Activated CD4-positive, CD25-positive, alpha-beta regulatory T cell treated with anti-CD3 and anti-CD28 coated beads, Interleukin-2, amount 50 U/mL, for 24 hours (primary cell): ENCODE measurements around the gene CRISPLD2.
"Not testable (repeated sequence)": the region's sequence is repeated elsewhere in the genome, so short reads cannot be mapped to it uniquely, and the experiment has no call there.

Experiments
- ATAC-seq, 2 donors: fragments of 150-1000 bp; cut with Tn5 transposase; one replicate each; pipeline ENCODE4 v1.10.0; 2021; ENCODE audit warnings: mild to moderate bottlenecking in 1 of 2, moderate library complexity in 1 of 2

The CRISPLD2 gene

GRCh38 chr16:84937196-84938005 lies 117.6 kb downstream of the CRISPLD2 start:
- no peak for ATAC-seq

- ATAC-seq: not testable (repeated sequence)
Observed at GRCh38 chr16:84938616-84939015, 118.8 kb downstream of the CRISPLD2 start.

GRCh38 chr16:84940670-84941551 lies 121.1 kb downstream of the CRISPLD2 start:
- ATAC-seq: no peak

- ATAC-seq: no peak
Observed at GRCh38 chr16:84941921-84942320, 122.1 kb downstream of the CRISPLD2 start.

GRCh38 chr16:84942786-84943185 lies 123.0 kb downstream of the CRISPLD2 start:
- ATAC-seq: no peak

- ATAC-seq: no peak
Observed at GRCh38 chr16:84943620-84944019, 123.8 kb downstream of the CRISPLD2 start.

- no peak for ATAC-seq
Observed at GRCh38 chr16:84947022-84947421, 127.2 kb downstream of the CRISPLD2 start.

- ATAC-seq: peak; percentile 15 to 30
Observed at GRCh38 chr16:84947996-84948850, 128.4 kb downstream of the CRISPLD2 start.

GRCh38 chr16:84948851-84949610 lies 129.2 kb downstream of the CRISPLD2 start:
- ATAC-seq: no peak

- ATAC-seq: no peak
Observed at GRCh38 chr16:84949772-84950436, 130.1 kb downstream of the CRISPLD2 start.

- no peak for ATAC-seq
Observed at GRCh38 chr16:84950906-84951305, 131.1 kb downstream of the CRISPLD2 start.

- ATAC-seq: peak; percentile 73 to 84
Observed at GRCh38 chr16:84952335-84953189, 132.8 kb downstream of the CRISPLD2 start.

- no peak for ATAC-seq
Observed at GRCh38 chr16:84953190-84953746, 133.5 kb downstream of the CRISPLD2 start.

- ATAC-seq: no peak
Observed at GRCh38 chr16:84955427-84955826, 135.6 kb downstream of the CRISPLD2 start.

- no peak for ATAC-seq
Observed at GRCh38 chr16:84957192-84957591, 137.4 kb downstream of the CRISPLD2 start.

- ATAC-seq: no peak
Observed at GRCh38 chr16:84957792-84958191, 138.0 kb downstream of the CRISPLD2 start.
